HCT116 (cell line): Measurements from ENCODE around the gene FGF8. TPM values are rescaled to one million over a fixed set of nuclear protein-coding genes. Genes with fewer than 3 reads are reported as not detected.

Experiments used
- ATAC-seq: fragments of 200-7000 bp; cut with Tn5 transposase; 2 replicates; pipeline ENCODE4 v1.9.1; 2020; ENCODE audit warnings: mild to moderate bottlenecking, moderate library complexity
- BruUV-seq: library from RNA; stranded (reverse); fragments of 400-500 nt; replicated peaks from 2 replicates; lab custom pipeline; 2021; lab: Mats Ljungman, UMichigan
- CTCF ChIA-PET: fragments of 300-600 bp; sonication (Branson Sonifier 250); formaldehyde crosslinking; loops from one replicate; lab custom pipeline; 2021; ENCODE audit warnings: antibody characterized with exemption; lab: Charles Lee
- POLR2A ChIA-PET: fragments of 300-600, 350-600 bp; sonication (Branson Sonifier 250); formaldehyde crosslinking; loops from one replicate; lab custom pipeline; 2021; ENCODE audit warnings: antibody characterized with exemption; lab: Charles Lee
- RAD21 ChIA-PET, 2 experiments: fragments of 300-600 bp; sonication (Branson Sonifier 250); formaldehyde crosslinking; loops; one replicate each; lab custom pipeline; 2023; ENCODE audit warnings: low total read pairs in 2 of 2; ENCODE audit not compliant: uncharacterized antibody in 2 of 2, unreplicated experiment in 2 of 2, low non-redundant PET in 1 of 2; lab: Charles Lee
- DNase-seq: peaks from one replicate; pipeline ENCODE4 v3.0.0-alpha.2; 2010; ENCODE audit warnings: low read depth, low spot score
- H2AFZ ChIP-seq: fragments of 200-600 bp; shearing (Covaris generic), sonication (generic); 2 replicates; pipeline ENCODE4 v1.6.1; 2017; ENCODE audit warnings: low read depth, mixed run types, mixed read lengths, antibody characterized with exemption, low read length; ENCODE audit not compliant: poor library complexity, severe bottlenecking
- H3K27ac ChIP-seq: 2 replicates; pipeline ENCODE4 v1.5.1; 2012; ENCODE audit warnings: low read depth, low read length
- H3K27me3 ChIP-seq: fragments of 200-600 bp; sonication (generic); 2 replicates; pipeline ENCODE4 v1.6.1; 2016; ENCODE audit warnings: mixed run types, low read length, mixed read lengths; ENCODE audit not compliant: insufficient read depth
- H3K36me3 ChIP-seq, 2 experiments: fragments of 200-500 bp in 1 of 2; fragments of 200-600 bp in 1 of 2; sonication (Bioruptor generic) in 1 of 2; sonication (generic) in 1 of 2; 2 replicates each; pipeline versions ENCODE4 v1.5.1 to v1.6.1; 2014 to 2016; ENCODE audit warnings: low read length in 2 of 2, inconsistent platforms in 1 of 2, mixed read lengths in 1 of 2, mixed run types in 1 of 2; ENCODE audit not compliant: insufficient read depth in 2 of 2, control insufficient read depth in 1 of 2
- H3K4me1 ChIP-seq, 2 experiments: fragments of 200-600 bp in 1 of 2; sonication (generic) in 1 of 2; 2 replicates each; pipeline versions ENCODE4 v1.5.1 to v1.6.1; 2012 to 2017; ENCODE audit warnings: low read length in 2 of 2, inconsistent platforms in 1 of 2, mild to moderate bottlenecking in 1 of 2, mixed read lengths in 1 of 2, mixed run types in 1 of 2, moderate library complexity in 1 of 2; ENCODE audit not compliant: insufficient read depth in 2 of 2, control insufficient read depth in 1 of 2
- H3K4me2 ChIP-seq: fragments of 200-600 bp; sonication (generic); 2 replicates; pipeline ENCODE4 v1.6.1; 2017; ENCODE audit warnings: mixed run types, low read length, mixed read lengths
- H3K4me3 ChIP-seq, 2 experiments: fragments of 200-600 bp in 1 of 2; sonication (generic) in 1 of 2; replicated peaks in 1 of 2; 2 replicates each; pipeline ENCODE4 v1.5.1; 2011 to 2016; ENCODE audit warnings: low read length in 2 of 2, control low read depth in 1 of 2, low read depth in 1 of 2, mild to moderate bottlenecking in 1 of 2, mixed read lengths in 1 of 2, mixed run types in 1 of 2
- H3K79me2 ChIP-seq: fragments of 200-600 bp; sonication (generic); 2 replicates; pipeline ENCODE4 v1.6.1; 2017; ENCODE audit warnings: mild to moderate bottlenecking, mixed run types, low read length, moderate library complexity, mixed read lengths; ENCODE audit not compliant: insufficient read depth
- H3K9ac ChIP-seq: fragments of 200-600 bp; sonication (generic); 2 replicates; pipeline ENCODE4 v1.6.1; 2016; ENCODE audit warnings: low read length, mixed read lengths
- H3K9me2 ChIP-seq: fragments of 200-600 bp; sonication (generic), shearing (Covaris generic); 2 replicates; pipeline ENCODE4 v1.6.1; 2017; ENCODE audit warnings: mixed run types, mild to moderate bottlenecking, moderate library complexity; ENCODE audit not compliant: insufficient read depth
- H3K9me3 ChIP-seq, 2 experiments: fragments of 200-500 bp in 1 of 2; fragments of 200-600 bp in 1 of 2; sonication (Bioruptor generic) in 1 of 2; sonication (generic) in 1 of 2; 2 replicates each; pipeline ENCODE4 v1.6.1; 2014 to 2017; ENCODE audit warnings: low read length in 2 of 2, mixed read lengths in 2 of 2, inconsistent platforms in 1 of 2, low read depth in 1 of 2, mild to moderate bottlenecking in 1 of 2, mixed run types in 1 of 2, moderate library complexity in 1 of 2; ENCODE audit not compliant: control insufficient read depth in 1 of 2, insufficient read depth in 1 of 2
- H4K20me1 ChIP-seq: fragments of 200-600 bp; sonication (generic), shearing (Covaris generic); 2 replicates; pipeline ENCODE4 v1.6.1; 2017; ENCODE audit warnings: mixed run types, mild to moderate bottlenecking, moderate library complexity; ENCODE audit not compliant: insufficient read depth
- CBX3 ChIP-seq: IDR thresholded peaks from 2 replicates; pipeline ENCODE4 v1.6.1; 2012; ENCODE audit warnings: low read depth
- CEBPB ChIP-seq: IDR thresholded peaks from 2 replicates; pipeline ENCODE4 v1.6.1; 2012; ENCODE audit warnings: low read depth
- ELF1 ChIP-seq: IDR thresholded peaks from 2 replicates; pipeline ENCODE4 v1.6.1; 2012; ENCODE audit warnings: low read depth, borderline replicate concordance
- EZH2 ChIP-seq: fragments of 200-600 bp; sonication (generic); IDR thresholded peaks from 2 replicates; pipeline ENCODE4 v1.6.1; 2017; ENCODE audit warnings: antibody characterized with exemption, mixed run types
- EZH2phosphoT487 ChIP-seq: fragments of 200-600 bp; IDR thresholded peaks from 2 replicates; pipeline ENCODE4 v1.6.1; 2018; ENCODE audit warnings: antibody characterized with exemption, borderline replicate concordance
- POLR2A ChIP-seq: IDR thresholded peaks from 2 replicates; pipeline ENCODE4 v1.7.0; 2011; ENCODE audit warnings: borderline replicate concordance; ENCODE audit not compliant: insufficient read depth, insufficient read length; ENCODE audit errors: extremely low read depth
- RAD21 ChIP-seq: IDR thresholded peaks from 2 replicates; pipeline ENCODE4 v1.6.1; 2012; ENCODE audit warnings: low read depth, mild to moderate bottlenecking
- REST ChIP-seq: IDR thresholded peaks from 2 replicates; pipeline ENCODE4 v1.6.1; 2012; ENCODE audit warnings: low read depth
- SIN3A ChIP-seq: IDR thresholded peaks from 2 replicates; pipeline ENCODE4 v1.6.1; 2012; ENCODE audit warnings: low read depth
- TCF7L2 ChIP-seq: IDR thresholded peaks from 2 replicates; pipeline ENCODE4 v1.7.0; 2011; ENCODE audit warnings: borderline replicate concordance, inconsistent platforms; ENCODE audit not compliant: insufficient read depth, insufficient read length; ENCODE audit errors: extremely low read depth
- ZBTB33 ChIP-seq: IDR thresholded peaks from 2 replicates; pipeline ENCODE4 v1.6.1; 2011; ENCODE audit warnings: mild to moderate bottlenecking, low read length, moderate library complexity; ENCODE audit not compliant: insufficient replicate concordance; ENCODE audit errors: extremely low read depth
- ZFX ChIP-seq: fragments of 450-650 bp; IDR thresholded peaks from 2 replicates; pipeline ENCODE4 v1.6.1; 2017
- intact Hi-C: fragments of 100-400 bp; cut with micrococcal nuclease; formaldehyde crosslinking; loops from 2 replicates; pipeline ENCODE4 v1.10.0; 2022
- total RNA-seq: library from RNA; stranded (reverse); gene quantifications from one replicate; pipeline ENCODE4 v1.2.1, GENCODE V29; 2021; ENCODE audit not compliant: unreplicated experiment

The FGF8 gene
- total RNA-seq, 1 experiment from 2014 or later: 2.7 TPM

- H3K4me3 ChIP-seq: no peak overlapping the region
- no peaks in the 10 kb centered on the region for H3K9me3 ChIP-seq
- no peaks in the 10 kb centered on the region for H4K20me1 ChIP-seq
- no peak for DNase-seq
- BruUV-seq: no TSS peak
- no peaks in the 10 kb centered on the region for H3K79me2 ChIP-seq
- TF ChIP-seq POLR2A: no peak
- TF ChIP-seq REST: no peak
- TF ChIP-seq, all 23 proteins: peak for 0
- CTCF ChIA-PET: no interaction called here
- no peak overlapping the region for H3K9ac ChIP-seq
- H3K27me3 ChIP-seq: no peaks in the 10 kb centered on the region
- H3K27ac ChIP-seq: no peak overlapping the region
- no peak overlapping the region for H2AFZ ChIP-seq
- no peaks in the 10 kb centered on the region for H3K36me3 ChIP-seq
- no peaks in the 10 kb centered on the region for H3K4me1 ChIP-seq
- no peaks in the 10 kb centered on the region for H3K9me2 ChIP-seq
- ATAC-seq: no peak
- intact Hi-C loops: no loop called here
- RAD21 ChIA-PET: no interaction called here
- POLR2A ChIA-PET: no interaction called here
- H3K4me2 ChIP-seq: no peak overlapping the region
Observed at GRCh38 chr10:101725296-101726114, 50.4 kb downstream of the FGF8 start.

GRCh38 chr10:101724446-101724845 lies 51.5 kb downstream of the FGF8 start:
- ChIA-PET RAD21 (no interaction called here), POLR2A (no interaction called here), CTCF (no interaction called here)
- no peak for TF ChIP-seq RAD21
- TF ChIP-seq ZFX: no peak
- no peak for TF ChIP-seq CBX3
- no peak for TF ChIP-seq ELF1
- no peak for TF ChIP-seq EZH2phosphoT487
- TF ChIP-seq CEBPB: no peak
- no peak for TF ChIP-seq TCF7L2
- no peak for TF ChIP-seq EZH2
- no peak for TF ChIP-seq SIN3A
- TF ChIP-seq ZBTB33: no peak
- Histone ChIP-seq H3K9ac (no peak overlapping the region), H3K79me2 (no peaks in the 10 kb centered on the region), H3K36me3 (no peaks in the 10 kb centered on the region), H3K4me1 (no peaks in the 10 kb centered on the region), H3K27ac (no peak overlapping the region), H4K20me1 (no peaks in the 10 kb centered on the region), H2AFZ (no peak overlapping the region), H3K4me2 (no peak overlapping the region), H3K9me2 (no peaks in the 10 kb centered on the region), H3K9me3 (no peaks in the 10 kb centered on the region), H3K4me3 (no peak overlapping the region), H3K27me3 (no peaks in the 10 kb centered on the region)
- intact Hi-C loops: no loop called here
- no peak for DNase-seq
- BruUV-seq: no TSS peak
- ATAC-seq: no peak
